Right ventricle myocardium superior (tissue), 1 donor: Measurements from ENCODE around the gene DYNC2LI1. TPM values are rescaled to one million over a fixed set of nuclear protein-coding genes. Genes with fewer than 3 reads are reported as not detected.

Experiments used
- ATAC-seq: fragments of 200-7000 bp; cut with Tn5 transposase; one replicate; pipeline ENCODE4 v1.9.1; 2020; ENCODE audit warnings: mild to moderate bottlenecking; ENCODE audit not compliant: poor library complexity
- DNase-seq: peaks from one replicate; pipeline ENCODE4 v3.0.0-alpha.2; 2020
- intact Hi-C: fragments of 100-400 bp; cut with DNase I; formaldehyde crosslinking; loops from one replicate; pipeline ENCODE4 v1.11.2; 2022
- total RNA-seq: library from RNA; stranded (reverse); fragmentation: NEBNext Ultra II Directional; extraction: Animal tissue kit (Norgen Biotek cat#: 25700); gene quantifications from one replicate; pipeline ENCODE4 v1.2.1, GENCODE V29; 2021
- donor health status: DM: no; HTN: yes; CAD: no; lungs with severe emphysema.

DYNC2LI1 gene
- total RNA-seq, 1 donor from 2014 or later, result 5.4 TPM

GRCh38 chr2:43803113-43803512 is 29.3 kb downstream of the DYNC2LI1 start:
- ATAC-seq, result no peak
- intact Hi-C loops, result no loop called here
- no peak for DNase-seq

DNA sequence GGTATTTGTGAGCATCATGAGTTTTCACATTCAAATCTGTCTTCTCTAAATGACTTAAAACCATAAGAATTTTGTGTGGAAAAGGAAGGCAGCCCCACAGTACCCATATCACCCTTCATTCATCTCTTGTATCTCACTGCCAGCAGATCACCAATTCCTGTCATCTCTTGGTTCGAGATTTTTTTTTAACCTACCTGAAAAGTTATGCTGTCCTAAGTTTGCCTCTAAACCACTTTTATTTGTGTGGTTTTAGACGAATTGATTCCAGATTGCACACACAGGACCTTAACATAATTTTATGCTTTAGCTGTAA is 32.8 kb downstream of the DYNC2LI1 start:
- intact Hi-C loops, result no loop called here
- ATAC-seq, result no peak
- no peak for DNase-seq

DNA sequence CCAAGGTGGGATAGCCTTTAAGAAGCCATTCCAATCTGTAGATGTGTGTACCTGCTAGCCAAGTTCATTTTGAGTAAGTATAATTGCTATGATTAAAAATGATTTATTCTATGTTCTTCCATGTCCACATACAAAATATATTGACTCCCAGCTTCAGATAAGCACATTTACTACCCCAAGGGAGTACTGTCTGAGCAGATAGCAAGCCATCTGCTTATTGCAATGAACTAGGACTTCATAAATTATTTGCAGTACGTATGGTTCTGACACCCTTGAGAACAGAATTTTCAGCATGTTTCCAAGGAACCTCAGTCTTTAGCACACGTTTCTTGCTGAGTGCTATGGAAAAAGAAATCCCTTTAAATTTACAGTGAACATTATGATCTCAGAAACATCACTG is 36.6 kb downstream of the DYNC2LI1 start:
- intact Hi-C loops, result no loop called here
- no peak for ATAC-seq

GRCh38 chr2:43810888-43811287 is 37.0 kb downstream of the DYNC2LI1 start:
- intact Hi-C loops, result no loop called here
- ATAC-seq (no peak), DNase-seq (no peak)

More for the DNA sequence above, 36.6 kb downstream of the DYNC2LI1 start:
- DNase-seq, result no peak

DNA sequence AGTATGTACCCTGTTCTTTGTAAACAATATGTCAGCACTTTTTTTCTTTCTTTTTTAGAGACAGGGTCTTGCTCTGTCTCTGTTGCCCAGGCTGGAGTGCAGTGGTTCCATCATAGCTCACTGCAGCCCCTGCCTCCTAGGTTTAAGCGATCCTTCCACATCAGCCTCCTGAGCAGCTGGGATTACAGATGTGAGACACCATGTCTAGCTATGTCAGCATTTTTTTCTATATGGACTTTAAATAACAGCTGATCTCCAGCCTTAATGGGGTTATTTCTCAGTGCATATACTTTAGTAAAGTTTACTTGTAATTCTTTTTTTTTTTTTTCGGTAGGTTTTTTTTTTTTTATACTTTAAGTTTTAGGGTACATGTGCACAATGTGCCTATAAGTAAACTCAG is 38.2 kb downstream of the DYNC2LI1 start:
- intact Hi-C loops, result no loop called here
- DNase-seq (no peak), ATAC-seq (no peak)

DNA sequence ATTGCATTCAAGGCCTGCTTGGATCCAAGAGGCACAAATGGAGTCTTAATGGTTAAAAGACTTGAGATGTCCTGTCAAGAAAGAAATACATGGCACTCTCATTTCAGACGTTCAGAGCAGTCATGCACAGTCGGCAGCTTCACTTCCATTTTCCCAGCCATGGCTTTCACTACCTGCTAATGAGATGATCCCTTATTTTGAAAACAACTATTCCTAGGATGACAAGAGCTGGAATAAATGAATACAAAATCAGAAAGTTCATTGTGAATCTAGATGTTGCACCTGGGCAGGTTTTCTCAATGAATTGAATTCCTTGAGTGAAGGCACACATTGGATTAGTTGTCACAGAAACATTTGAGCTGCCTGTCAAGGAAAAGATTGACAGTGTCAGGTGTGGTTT is 39.1 kb downstream of the DYNC2LI1 start:
- DNase-seq, result no peak
- intact Hi-C loops, result no loop called here
- ATAC-seq, result no peak

- DNase-seq (no peak), ATAC-seq (no peak)
- intact Hi-C loops, result no loop called here
These were observed 40.9 kb downstream of the DYNC2LI1 start for GRCh38 chr2:43814711-43815110.

DNA sequence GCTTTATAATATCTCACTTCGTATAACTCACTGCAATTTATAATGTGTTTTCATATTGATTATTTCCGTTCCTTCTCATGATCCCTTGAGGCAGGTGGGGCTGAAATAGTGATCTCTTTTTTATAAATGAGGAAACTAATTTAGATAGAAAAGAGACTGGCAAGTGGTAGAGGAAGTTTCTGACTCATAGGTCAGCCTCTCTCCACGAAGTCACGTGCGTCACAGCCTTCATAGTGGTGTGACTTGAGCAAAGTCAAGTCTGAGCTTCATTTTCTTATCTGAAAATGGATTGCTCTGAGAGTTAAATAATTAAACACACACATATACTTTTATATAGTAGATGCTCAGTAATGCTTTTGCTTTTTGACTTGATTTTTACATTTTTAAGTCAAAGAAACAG is 44.9 kb downstream of the DYNC2LI1 start:
- no peak for DNase-seq
- ATAC-seq, result no peak
- intact Hi-C loops, result no loop called here

GRCh38 chr2:43819491-43820163 is 45.8 kb downstream of the DYNC2LI1 start:
- intact Hi-C loops, result no loop called here
- ATAC-seq, result no peak
- DNase-seq, result no peak

GRCh38 chr2:43822839-43823238 is 49.0 kb downstream of the DYNC2LI1 start:
- no peak for ATAC-seq
- intact Hi-C loops, result no loop called here
- DNase-seq, result no peak

GRCh38 chr2:43823751-43824150 is 49.9 kb downstream of the DYNC2LI1 start:
- no peak for DNase-seq
- ATAC-seq, result no peak
- intact Hi-C loops, result no loop called here

DNA sequence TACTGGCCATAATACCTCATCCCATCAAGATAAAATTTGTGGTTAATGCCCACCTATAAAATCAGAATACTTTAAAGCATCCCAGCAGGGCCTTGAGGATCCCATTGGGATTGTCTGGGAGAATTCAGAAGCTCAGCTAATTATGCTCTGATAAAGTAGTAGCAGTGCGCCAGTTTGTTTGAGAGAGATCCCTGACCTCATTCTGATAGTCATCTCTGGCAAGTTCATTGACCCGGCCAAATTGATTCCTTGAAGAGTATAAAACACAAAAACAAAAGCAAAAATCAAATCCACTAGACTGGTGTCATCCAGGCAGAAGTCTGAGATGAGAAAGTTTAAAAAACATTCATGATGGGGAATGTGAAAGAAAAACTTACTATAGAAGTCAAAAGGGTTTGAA is 50.7 kb downstream of the DYNC2LI1 start:
- DNase-seq, result no peak
- intact Hi-C loops, result no loop called here
- ATAC-seq, result no peak

- ATAC-seq (no peak), DNase-seq (no peak)
- intact Hi-C loops, result no loop called here
These were observed 51.2 kb downstream of the DYNC2LI1 start for GRCh38 chr2:43824951-43825493.

DNA sequence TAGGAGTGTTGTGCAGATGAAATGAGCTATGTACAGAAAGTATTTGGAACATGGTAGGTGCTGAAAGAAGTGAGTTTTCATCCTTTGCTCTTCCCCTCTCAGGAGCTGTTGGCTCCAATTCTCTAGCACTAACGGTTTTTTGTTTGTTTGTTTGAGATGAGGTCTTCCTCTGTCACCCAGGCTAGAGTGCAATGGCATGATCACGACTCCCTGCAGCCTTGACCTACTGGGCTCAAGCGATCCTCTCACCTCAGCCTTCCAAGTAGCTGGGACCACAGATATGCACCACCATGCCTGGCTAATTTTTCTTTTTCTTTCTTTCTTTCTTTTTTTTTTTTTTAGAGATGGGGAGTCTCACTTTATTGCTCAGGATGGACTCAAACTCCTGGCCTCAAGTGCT is 52.0 kb downstream of the DYNC2LI1 start:
- ATAC-seq (no peak), DNase-seq (no peak)
- intact Hi-C loops, result no loop called here

GRCh38 chr2:43826305-43827250 is 52.7 kb downstream of the DYNC2LI1 start:
- no peak for ATAC-seq

DNA sequence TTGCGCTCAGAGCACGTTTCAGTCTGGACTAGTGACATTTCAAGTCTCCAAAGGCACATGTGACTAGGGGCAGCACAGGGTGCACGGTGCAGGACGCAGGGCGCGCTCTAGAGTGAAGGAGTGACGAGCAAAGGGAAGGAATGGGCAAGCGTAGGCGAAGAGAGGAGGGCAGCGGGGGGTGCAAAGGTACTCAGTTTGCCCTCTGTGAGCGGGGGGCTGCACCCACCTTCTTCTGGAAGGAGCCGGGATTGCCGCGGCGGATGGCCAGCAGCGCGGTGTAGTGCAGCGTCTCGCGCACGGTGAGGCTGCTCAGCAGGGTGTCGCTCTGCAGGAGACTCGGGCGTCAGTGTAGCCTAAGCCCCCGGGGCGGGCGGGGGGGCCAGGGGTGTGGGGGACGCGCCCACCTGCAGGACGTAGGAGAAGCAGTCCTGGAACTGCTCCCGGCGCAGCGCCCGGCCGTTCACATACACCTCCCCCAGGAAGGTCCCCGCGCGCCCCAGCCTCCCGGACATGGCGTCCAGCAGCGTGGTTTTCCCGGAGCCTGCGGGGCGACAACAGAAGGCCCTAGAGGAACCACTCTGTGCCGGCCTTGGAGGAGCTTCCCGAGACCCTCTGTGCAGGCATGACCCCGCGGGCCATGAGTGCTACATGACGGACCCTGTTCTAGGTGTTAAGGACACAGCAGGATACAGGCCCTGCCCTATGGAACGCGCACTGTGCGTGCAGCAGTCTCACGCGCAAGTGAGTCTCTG is 57.9 kb downstream of the DYNC2LI1 start:
- ATAC-seq, result no peak
- no peak for DNase-seq
- intact Hi-C loops, result no loop called here

More at GRCh38 chr2:43826305-43827250, 52.7 kb downstream of the DYNC2LI1 start:
- no peak for DNase-seq
- intact Hi-C loops, result no loop called here

- no peak for DNase-seq
- intact Hi-C loops, result no loop called here
- ATAC-seq, result no peak
These were observed 58.6 kb downstream of the DYNC2LI1 start for GRCh38 chr2:43832457-43832856.

GRCh38 chr2:43837033-43837432 is 63.2 kb downstream of the DYNC2LI1 start:
- intact Hi-C loops, result no loop called here
- DNase-seq (no peak), ATAC-seq (no peak)

- intact Hi-C loops, result no loop called here
- DNase-seq, result no peak
- no peak for ATAC-seq
These were observed 64.2 kb downstream of the DYNC2LI1 start for GRCh38 chr2:43837831-43838559.
